Endothelial cell of umbilical vein (primary cell): ENCODE data around the gene HTT. TPM values are rescaled to one million over a fixed set of nuclear protein-coding genes. Genes with fewer than 3 reads are reported as not detected.

Experiments
- BruUV-seq: library from RNA; stranded (reverse); fragments of 400-500 nt; replicated peaks from 2 replicates; lab custom pipeline; 2021; lab: Mats Ljungman, UMichigan
- CTCF ChIA-PET: fragments of 300-600, 350-600 bp; sonication (Branson Sonifier 250); formaldehyde crosslinking; loops from one replicate; lab custom pipeline; 2021; ENCODE audit warnings: antibody characterized with exemption, inconsistent platforms; lab: Charles Lee
- POLR2A ChIA-PET: fragments of 300-600, 350-600 bp; sonication (Branson Sonifier 250); formaldehyde crosslinking; loops from one replicate; lab custom pipeline; 2021; ENCODE audit warnings: antibody characterized with exemption, inconsistent platforms; lab: Charles Lee
- DNase-seq: peaks from one replicate; pipeline ENCODE4 v3.0.0-alpha.2; 2011; ENCODE audit warnings: low read depth, low spot score
- FAIRE-seq: peaks from 2 replicates; lab custom pipeline; 2011; peaks lifted over from hg19 to GRCh38; lab: Jason Lieb, UNC
- H2AFZ ChIP-seq: 2 replicates; pipeline ENCODE4 v1.6.0; 2012; ENCODE audit warnings: low read depth, low read length, control low read depth, inconsistent platforms
- H3K27ac ChIP-seq: 2 replicates; pipeline ENCODE4 v1.5.1; 2011; ENCODE audit warnings: low read depth, mild to moderate bottlenecking, control low read depth, low read length, moderate library complexity; ENCODE audit not compliant: insufficient read depth
- H3K27me3 ChIP-seq, 2 experiments: 2 replicates each; pipeline versions ENCODE4 v1.6.0 to v1.6.1; 2011; ENCODE audit warnings: low read length in 2 of 2, mixed read lengths in 1 of 2; ENCODE audit not compliant: control insufficient read depth in 2 of 2, insufficient read depth in 2 of 2
- H3K36me3 ChIP-seq, 2 experiments: 2 replicates in 1 of 2; 3 replicates in 1 of 2; pipeline ENCODE4 v1.5.1; 2011; ENCODE audit warnings: low read length in 2 of 2, mild to moderate bottlenecking in 1 of 2, moderate library complexity in 1 of 2; ENCODE audit not compliant: control insufficient read depth in 2 of 2, insufficient read depth in 2 of 2; ENCODE audit errors: extremely low read depth in 1 of 2
- H3K4me1 ChIP-seq: 3 replicates; pipeline ENCODE4 v1.5.1; 2011; ENCODE audit warnings: mild to moderate bottlenecking, low read length; ENCODE audit not compliant: control insufficient read depth, insufficient read depth; ENCODE audit errors: extremely low read depth
- H3K4me2 ChIP-seq: 2 replicates; pipeline ENCODE4 v1.6.1; 2011; ENCODE audit warnings: low read length, control low read depth, mixed read lengths; ENCODE audit not compliant: insufficient read depth
- H3K4me3 ChIP-seq, 3 experiments: fragments of 200-600 bp in 1 of 3; sonication (generic), shearing (Covaris generic) in 1 of 3; replicated peaks in 1 of 3; 2 replicates each; pipeline ENCODE4 v1.5.1; 2011 to 2016; ENCODE audit warnings: control low read depth in 3 of 3, low read length in 3 of 3, mild to moderate bottlenecking in 2 of 3, inconsistent platforms in 1 of 3, low read depth in 1 of 3, moderate library complexity in 1 of 3; ENCODE audit not compliant: insufficient read depth in 1 of 3
- H3K79me2 ChIP-seq: 2 replicates; pipeline ENCODE4 v1.6.0; 2012; ENCODE audit warnings: low read length, inconsistent platforms; ENCODE audit not compliant: control insufficient read depth, insufficient read depth
- H3K9ac ChIP-seq: replicated peaks from 2 replicates; pipeline ENCODE3; 2011; ENCODE audit warnings: low read length, control low read depth; ENCODE audit not compliant: insufficient read depth; ENCODE audit errors: extremely low read depth
- H3K9me1 ChIP-seq: replicated peaks from 3 replicates; pipeline ENCODE4 v1.6.0; 2011; ENCODE audit warnings: mild to moderate bottlenecking, low read length; ENCODE audit not compliant: control insufficient read depth, insufficient read depth; ENCODE audit errors: extremely low read depth
- H3K9me3 ChIP-seq: replicated peaks from 2 replicates; pipeline ENCODE4 v1.5.1; 2012; ENCODE audit warnings: low read length, inconsistent platforms; ENCODE audit not compliant: control insufficient read depth, insufficient read depth
- H4K20me1 ChIP-seq: replicated peaks from 2 replicates; pipeline ENCODE3; 2011; ENCODE audit warnings: mild to moderate bottlenecking, low read length; ENCODE audit not compliant: control insufficient read depth, insufficient read depth; ENCODE audit errors: extremely low read depth
- CTCF ChIP-seq, 2 donors: IDR thresholded peaks; 1 replicate in 1 of 2; 2 replicates in 1 of 2; pipeline ENCODE4 v1.5.1; 2011; ENCODE audit warnings: low read length in 2 of 2, mild to moderate bottlenecking in 2 of 2, moderate library complexity in 2 of 2, control low read depth in 1 of 2, inconsistent platforms in 1 of 2, low read depth in 1 of 2; ENCODE audit not compliant: insufficient read depth in 1 of 2; ENCODE audit errors: extremely low read depth in 1 of 2
- EZH2 ChIP-seq: IDR thresholded peaks from 2 replicates; pipeline ENCODE4 v1.6.1; 2012; ENCODE audit warnings: borderline replicate concordance, low read depth, mild to moderate bottlenecking, moderate library complexity, low read length, inconsistent platforms; ENCODE audit not compliant: severe bottlenecking
- FOS ChIP-seq: IDR thresholded peaks from 2 replicates; pipeline ENCODE4 v1.6.1; 2011; ENCODE audit warnings: mild to moderate bottlenecking, low read length, moderate library complexity, borderline replicate concordance; ENCODE audit not compliant: insufficient read depth
- GATA2 ChIP-seq: IDR thresholded peaks from 2 replicates; pipeline ENCODE4 v1.7.0; 2011; ENCODE audit warnings: low read depth, mild to moderate bottlenecking, moderate library complexity, mixed read lengths, low read length; ENCODE audit not compliant: insufficient read length, insufficient read depth
- JUN ChIP-seq: IDR thresholded peaks from 2 replicates; pipeline ENCODE4 v1.6.1; 2011; ENCODE audit warnings: borderline replicate concordance, low read depth; ENCODE audit not compliant: insufficient read length, insufficient read depth
- MYC ChIP-seq: IDR thresholded peaks from one replicate; pipeline ENCODE4 v1.6.1; 2011; ENCODE audit warnings: mild to moderate bottlenecking, low read depth, low read length
- POLR2A ChIP-seq: IDR thresholded peaks from 2 replicates; pipeline ENCODE4 v1.6.1; 2012; ENCODE audit warnings: low read depth, mild to moderate bottlenecking, control low read depth, low read length
- POLR2AphosphoS5 ChIP-seq: IDR thresholded peaks from 2 replicates; pipeline ENCODE4 v1.6.1; 2012; ENCODE audit warnings: low read depth, mild to moderate bottlenecking, control low read depth, low read length, moderate library complexity; ENCODE audit not compliant: insufficient read depth
- dilution Hi-C: fragments of 300-500 bp; cut with MboI; formaldehyde crosslinking; loops from one replicate; pipeline ENCODE4 v1.15.0; 2019; ENCODE audit warnings: low sequenced_read_pairs; ENCODE audit not compliant: extremely low pct_ligation_motif_present
- intact Hi-C: fragments of 100-400 bp; cut with micrococcal nuclease; formaldehyde crosslinking; loops from one replicate; pipeline ENCODE4 v1.10.0; 2022
- polyA plus RNA-seq, 4 experiments: library from polyadenylated mRNA; depleted of rRNA in 3 of 4; stranded (reverse) in 3 of 4; unstranded in 1 of 4; fragments of >200 nt; gene quantifications; 2 replicates each; pipeline versions ENCODE4 v1.2.1 to v1.2.3, GENCODE V29; 2011 to 2012; ENCODE audit warnings: missing spikeins in 1 of 4
- total RNA-seq: library from RNA; stranded (reverse); gene quantifications from 2 replicates; pipeline ENCODE4 v1.2.3, GENCODE V29; 2021
- TF ChIP-seq, protein P1 (sequence below): IDR thresholded peaks from 2 replicates; pipeline ENCODE4 v1.6.1; 2011; ENCODE audit not compliant: insufficient read depth, insufficient read length

The HTT gene
- total and polyA plus RNA-seq, 2 donors (not counting 3 experiments of a cell fraction or from before 2014, with no cell fraction given), result 15.7 to 61.2 TPM

- intact Hi-C loops (no loop called here), dilution Hi-C loops (no loop called here)
- POLR2A ChIA-PET, result no interaction called here
- peaks cover 22 to 32% of the 10 kb centered on the region in 2 experiments for H3K36me3 ChIP-seq
- no peak overlapping the region for H3K4me2 ChIP-seq
- H3K4me1 ChIP-seq, result no peaks in the 10 kb centered on the region
- no peak for TF ChIP-seq MYC
- no peaks in the 10 kb centered on the region for H3K9me3 ChIP-seq
- DNase-seq (no peak), FAIRE-seq (no peak)
- H3K27me3 ChIP-seq, result no peaks in the 10 kb centered on the region
- CTCF ChIA-PET, result no interaction called here
- no peaks in the 10 kb centered on the region for H3K9me1 ChIP-seq
- no peaks in the 10 kb centered on the region for H3K79me2 ChIP-seq
- no peak overlapping the region for H2AFZ ChIP-seq
- no TSS peak for BruUV-seq
- H3K4me3 ChIP-seq, result no peak overlapping the region
- H3K9ac ChIP-seq, result no peak overlapping the region
- no peaks in the 10 kb centered on the region for H4K20me1 ChIP-seq
- no peak overlapping the region for H3K27ac ChIP-seq
Observed at GRCh38 chr4:3186609-3187008, 112.1 kb downstream of the HTT start.

- H3K79me2 ChIP-seq, result no peaks in the 10 kb centered on the region
- DNase-seq, result no peak
- no peak for FAIRE-seq
- H3K4me1 ChIP-seq, result no peaks in the 10 kb centered on the region
- H2AFZ ChIP-seq, result no peak overlapping the region
- H3K9ac ChIP-seq, result no peak overlapping the region
- dilution Hi-C loops (no loop called here), intact Hi-C loops (no loop called here)
- no peak overlapping the region for H3K4me2 ChIP-seq
- H3K36me3 ChIP-seq, result peaks cover 17 to 18% of the 10 kb centered on the region in 2 experiments
- H3K9me3 ChIP-seq, result no peaks in the 10 kb centered on the region
- ChIA-PET CTCF (no interaction called here), POLR2A (no interaction called here)
- H3K4me3 ChIP-seq, result no peak overlapping the region
- H3K9me1 ChIP-seq, result no peaks in the 10 kb centered on the region
- BruUV-seq, result no TSS peak
- no peaks in the 10 kb centered on the region for H3K27me3 ChIP-seq
- no peaks in the 10 kb centered on the region for H4K20me1 ChIP-seq
- TF ChIP-seq, protein P1, sequence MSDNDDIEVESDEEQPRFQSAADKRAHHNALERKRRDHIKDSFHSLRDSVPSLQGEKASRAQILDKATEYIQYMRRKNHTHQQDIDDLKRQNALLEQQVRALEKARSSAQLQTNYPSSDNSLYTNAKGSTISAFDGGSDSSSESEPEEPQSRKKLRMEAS, result no peak
- TF ChIP-seq CTCF (IDR thresholded peaks at IDR 0.05; ENCODE audit: extremely low read depth in 1 of 2, insufficient read depth in 1 of 2, low read depth in 1 of 2, low read length in 2 of 2) (no peak), JUN (no peak), MYC (no peak), POLR2A (no peak), POLR2AphosphoS5 (no peak), EZH2 (no peak), FOS (no peak), GATA2 (no peak)
- H3K27ac ChIP-seq, result no peak overlapping the region
Observed at GRCh38 chr4:3188118-3188517, 113.6 kb downstream of the HTT start.
